ENCODE measurements around the gene QPRT.

- TF ChIP-seq CTCF (IDR thresholded peaks at IDR 0.05) (no peak), EZH2 (IDR thresholded peaks at IDR 0.05) (no peak)
Observed at GRCh38 chr16:29656688-29657523, 22.1 kb upstream of the QPRT start.
